ENCODE results near the gene PIK3R6.

Gene PIK3R6

DNA sequence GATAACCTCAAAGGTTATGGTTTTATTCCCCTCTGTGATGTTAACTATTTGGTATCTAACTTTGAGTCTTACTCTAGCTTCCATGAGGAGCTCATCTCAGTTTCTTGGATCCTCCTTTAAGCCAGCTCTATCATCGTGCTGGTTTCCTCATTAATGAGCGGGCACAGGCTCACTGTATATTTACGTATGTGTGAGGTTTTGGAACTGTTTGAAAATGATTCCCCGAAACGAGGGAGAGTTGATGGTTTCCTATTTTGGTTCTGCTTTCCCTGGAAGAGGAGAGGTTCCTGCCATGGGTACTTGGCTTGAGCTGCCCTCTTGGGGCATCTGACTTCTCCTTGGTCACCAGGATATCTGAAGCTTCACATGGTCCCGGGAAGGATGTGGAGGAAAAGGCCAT lies 32.7 kb upstream of the PIK3R6 start:
- DNase-seq (ENCODE audit: low read depth) = no peak
- TF ChIP-seq, protein P1, sequence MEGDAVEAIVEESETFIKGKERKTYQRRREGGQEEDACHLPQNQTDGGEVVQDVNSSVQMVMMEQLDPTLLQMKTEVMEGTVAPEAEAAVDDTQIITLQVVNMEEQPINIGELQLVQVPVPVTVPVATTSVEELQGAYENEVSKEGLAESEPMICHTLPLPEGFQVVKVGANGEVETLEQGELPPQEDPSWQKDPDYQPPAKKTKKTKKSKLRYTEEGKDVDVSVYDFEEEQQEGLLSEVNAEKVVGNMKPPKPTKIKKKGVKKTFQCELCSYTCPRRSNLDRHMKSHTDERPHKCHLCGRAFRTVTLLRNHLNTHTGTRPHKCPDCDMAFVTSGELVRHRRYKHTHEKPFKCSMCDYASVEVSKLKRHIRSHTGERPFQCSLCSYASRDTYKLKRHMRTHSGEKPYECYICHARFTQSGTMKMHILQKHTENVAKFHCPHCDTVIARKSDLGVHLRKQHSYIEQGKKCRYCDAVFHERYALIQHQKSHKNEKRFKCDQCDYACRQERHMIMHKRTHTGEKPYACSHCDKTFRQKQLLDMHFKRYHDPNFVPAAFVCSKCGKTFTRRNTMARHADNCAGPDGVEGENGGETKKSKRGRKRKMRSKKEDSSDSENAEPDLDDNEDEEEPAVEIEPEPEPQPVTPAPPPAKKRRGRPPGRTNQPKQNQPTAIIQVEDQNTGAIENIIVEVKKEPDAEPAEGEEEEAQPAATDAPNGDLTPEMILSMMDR (conservative IDR thresholded peaks at IDR 0.05; ENCODE audit: control insufficient read depth, insufficient read depth, low read depth, low read length) = no peak
- no peak overlapping the region for H3K4me3 ChIP-seq (ENCODE audit: control insufficient read depth, low read depth, low read length)

DNA sequence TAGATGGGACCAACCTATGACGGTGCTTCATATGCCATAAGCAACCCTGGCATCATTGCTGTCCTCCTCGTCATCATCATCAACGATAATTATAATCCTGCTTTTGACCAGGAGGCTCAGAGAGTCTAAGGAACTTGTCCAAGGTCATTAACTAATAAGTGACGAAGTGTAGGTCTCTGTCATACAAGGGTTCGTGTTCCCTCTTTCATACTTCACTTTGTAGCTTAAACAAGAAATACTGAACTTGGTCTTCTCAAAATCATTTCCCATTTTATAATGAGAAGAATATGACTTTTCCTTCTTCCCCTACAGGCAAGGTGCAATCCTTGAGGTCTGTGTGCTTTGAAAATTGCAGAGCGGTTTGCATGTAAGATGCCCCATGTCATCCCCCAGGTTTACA lies 31.2 kb upstream of the PIK3R6 start:
- TF ChIP-seq, protein P1 (conservative IDR thresholded peaks at IDR 0.05; ENCODE audit: control insufficient read depth, insufficient read depth, low read depth, low read length) = no peak
- no peak for DNase-seq (ENCODE audit: low read depth)
- H3K4me3 ChIP-seq (ENCODE audit: control insufficient read depth, low read depth, low read length) = no peak overlapping the region

DNA sequence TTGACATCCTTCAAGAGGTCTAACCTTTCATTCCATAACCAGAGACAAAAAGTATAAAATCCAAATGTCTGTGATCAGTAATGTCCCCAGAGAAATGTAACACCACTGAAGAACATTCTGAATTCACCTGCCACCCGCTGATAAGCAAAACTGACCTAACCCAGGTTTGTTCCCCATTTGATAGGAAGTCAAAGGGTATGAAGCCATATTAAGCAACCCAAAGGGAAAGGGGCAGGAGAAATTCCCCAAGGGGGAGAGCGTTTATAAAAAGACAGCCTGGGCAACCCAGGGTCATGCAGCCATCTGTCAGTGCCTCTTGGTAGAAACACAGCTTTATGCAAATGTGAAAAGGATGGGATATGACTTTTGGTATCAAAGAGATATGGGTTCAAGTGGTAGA lies 30.7 kb upstream of the PIK3R6 start:
- H3K4me3 ChIP-seq (ENCODE audit: control insufficient read depth, low read depth, low read length) = no peak overlapping the region
- no peak for DNase-seq (ENCODE audit: low read depth)
- TF ChIP-seq, protein P1 (conservative IDR thresholded peaks at IDR 0.05; ENCODE audit: control insufficient read depth, insufficient read depth, low read depth, low read length) = no peak

DNA sequence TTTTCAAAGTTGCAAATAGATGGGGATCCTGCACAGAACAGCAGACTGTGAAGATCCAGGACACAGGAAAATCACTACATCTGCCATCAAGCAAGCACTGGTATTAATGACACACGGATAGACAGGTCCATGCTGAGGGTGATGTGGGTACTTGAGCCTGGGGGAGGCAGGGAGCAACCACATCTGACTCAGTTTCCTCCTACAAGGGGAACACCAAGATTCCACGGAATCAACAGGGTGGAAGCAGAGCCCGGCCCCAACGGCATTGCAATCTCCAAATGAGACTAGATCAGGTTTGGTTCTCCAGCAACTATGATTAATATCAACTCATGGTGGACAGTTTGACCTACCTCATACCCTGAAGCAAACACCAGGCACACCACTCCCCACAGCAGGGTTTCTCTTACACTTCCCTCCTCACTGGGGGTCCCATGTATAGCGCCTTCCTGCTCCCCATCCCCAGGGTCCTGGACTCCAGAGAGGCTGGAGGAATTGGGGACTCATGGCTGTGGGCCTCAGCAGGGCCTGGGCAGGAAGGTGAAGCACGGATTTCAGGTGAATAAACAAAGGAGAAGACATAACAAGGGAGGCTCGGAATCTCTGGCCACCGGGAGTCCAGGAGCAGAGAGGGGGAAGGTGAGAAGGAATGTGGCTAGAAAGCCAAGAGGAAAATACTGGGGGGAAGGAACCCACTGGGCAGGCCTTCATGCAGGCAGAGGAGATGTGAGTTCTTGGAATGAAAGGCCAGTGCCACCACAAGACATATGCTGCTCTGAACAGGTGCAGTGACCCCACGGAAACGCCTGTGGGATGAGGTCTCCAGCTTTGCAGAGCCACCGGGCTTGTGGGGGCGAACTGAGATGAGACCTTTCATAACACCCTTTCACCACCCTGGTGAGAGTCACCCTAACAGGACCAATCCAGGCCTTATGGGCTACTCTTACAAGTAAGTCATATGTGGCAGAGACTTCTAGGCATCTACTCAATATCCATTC lies 29.5 kb upstream of the PIK3R6 start:
- DNase-seq (ENCODE audit: low read depth) = no peak
- no peak overlapping the region for H3K4me3 ChIP-seq (ENCODE audit: control insufficient read depth, low read depth, low read length)
- TF ChIP-seq, protein P1 (conservative IDR thresholded peaks at IDR 0.05; ENCODE audit: control insufficient read depth, insufficient read depth, low read depth, low read length) = no peak

DNA sequence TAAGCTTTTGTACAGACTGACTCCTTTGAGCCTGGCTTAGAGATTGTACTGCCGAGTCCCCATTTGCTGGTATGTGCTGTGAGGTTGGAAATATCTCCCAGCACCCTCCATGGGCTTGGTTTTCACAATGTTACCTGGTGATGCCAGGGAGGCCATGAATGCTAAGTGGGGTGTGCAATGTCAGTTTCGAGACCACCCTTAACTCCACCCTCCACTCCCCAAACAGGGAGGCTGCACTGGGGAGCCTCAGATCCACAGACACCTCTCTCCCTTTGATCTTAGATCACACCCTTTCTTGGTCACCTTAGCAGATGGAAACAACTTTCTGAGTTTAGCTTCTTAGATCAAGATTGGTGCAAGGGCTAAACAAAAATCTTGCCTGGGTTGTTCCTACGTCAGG lies 28.6 kb upstream of the PIK3R6 start:
- TF ChIP-seq, protein P1 (conservative IDR thresholded peaks at IDR 0.05; ENCODE audit: control insufficient read depth, insufficient read depth, low read depth, low read length) = no peak
- no peak for DNase-seq (ENCODE audit: low read depth)
- H3K4me3 ChIP-seq (ENCODE audit: control insufficient read depth, low read depth, low read length) = no peak overlapping the region

DNA sequence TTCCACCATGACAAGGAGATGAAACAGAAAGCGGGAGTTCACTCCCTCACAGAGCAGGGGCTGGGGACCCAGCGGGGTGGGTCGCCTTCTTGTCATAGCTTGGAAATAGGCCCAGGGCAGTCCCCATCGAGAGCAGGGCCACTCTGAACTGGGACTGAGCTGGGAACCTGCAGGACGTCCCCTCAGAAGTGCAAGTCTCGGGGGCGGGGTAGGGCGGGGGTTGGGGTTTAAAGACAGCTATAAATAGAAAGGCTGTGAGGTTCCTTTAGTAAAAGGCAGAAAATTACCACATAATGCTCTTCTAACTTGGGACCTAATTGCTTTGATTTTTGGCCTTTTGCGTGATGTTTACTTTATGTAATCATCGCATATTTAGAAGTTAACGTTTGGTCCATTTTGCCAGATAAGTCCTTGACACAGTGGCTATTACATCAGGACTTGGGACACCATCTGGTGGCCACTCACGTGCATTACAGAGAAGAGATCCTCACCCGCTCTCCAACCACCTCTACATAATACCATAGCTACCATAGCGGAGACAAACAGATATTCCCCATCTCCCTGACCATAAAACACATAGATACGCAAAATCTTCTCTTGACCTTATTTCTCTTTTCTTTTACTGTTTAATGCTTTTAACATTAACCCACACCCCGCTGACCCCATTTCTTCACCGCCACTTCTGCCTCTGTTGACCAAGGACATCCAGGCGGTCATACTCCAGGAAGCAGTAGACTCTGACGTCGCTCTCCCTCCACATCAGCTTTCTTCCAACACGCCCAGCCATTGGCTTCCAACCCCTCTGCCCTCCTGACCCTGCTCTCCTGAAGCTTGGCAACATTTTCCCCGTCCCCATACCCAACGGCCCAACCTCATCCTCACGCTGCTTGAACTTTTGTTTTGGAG lies 27.5 kb upstream of the PIK3R6 start:
- DNase-seq (ENCODE audit: low read depth) = peak; percentile 77
- TF ChIP-seq, protein P1 (conservative IDR thresholded peaks at IDR 0.05; ENCODE audit: control insufficient read depth, insufficient read depth, low read depth, low read length) = peak; percentile 78
- no peak overlapping the region for H3K4me3 ChIP-seq (ENCODE audit: control insufficient read depth, low read depth, low read length)
